Endothelial cell (in vitro differentiated cells): Measurements from ENCODE around the gene HMG20A. TPM values are rescaled to one million over a fixed set of nuclear protein-coding genes. Genes with fewer than 3 reads are reported as not detected.
"Not testable (repeated sequence)": the region's sequence is repeated elsewhere in the genome, so short reads cannot be mapped to it uniquely, and the experiment has no call there.

Experiments
- DNase-seq: peaks from one replicate; pipeline ENCODE4 v3.0.0; 2021; ENCODE audit warnings: low spot score
- H3K27ac Mint-ChIP-seq: one replicate; pipeline ENCODE4 v1.8.0; 2021; ENCODE audit warnings: mixed read lengths, inconsistent platforms; ENCODE audit not compliant: unreplicated experiment
- H3K27me3 Mint-ChIP-seq: one replicate; pipeline ENCODE4 v1.8.0; 2021; ENCODE audit warnings: mild to moderate bottlenecking, moderate library complexity, mixed read lengths, inconsistent platforms; ENCODE audit not compliant: unreplicated experiment
- H3K36me3 Mint-ChIP-seq: one replicate; pipeline ENCODE4 v1.8.0; 2021; ENCODE audit warnings: mild to moderate bottlenecking, low read depth, mixed read lengths, inconsistent platforms; ENCODE audit not compliant: unreplicated experiment
- H3K4me1 Mint-ChIP-seq: one replicate; pipeline ENCODE4 v1.8.0; 2021; ENCODE audit warnings: mild to moderate bottlenecking, mixed read lengths, inconsistent platforms; ENCODE audit not compliant: unreplicated experiment
- H3K4me3 Mint-ChIP-seq: one replicate; pipeline ENCODE4 v1.8.0; 2021; ENCODE audit warnings: mild to moderate bottlenecking, mixed read lengths, inconsistent platforms; ENCODE audit not compliant: unreplicated experiment
- H3K9me3 Mint-ChIP-seq: one replicate; pipeline ENCODE4 v1.8.0; 2021; ENCODE audit warnings: mixed read lengths, inconsistent platforms; ENCODE audit not compliant: unreplicated experiment
- total RNA-seq: library from RNA; stranded (reverse); fragmentation: NEBNext Ultra II Directional; extraction: Animal tissue kit (Norgen Biotek cat#: 25700); gene quantifications from one replicate; pipeline ENCODE4 v1.2.1, GENCODE V29; 2021; ENCODE audit not compliant: unreplicated experiment
- TF ChIP-seq, protein P1 (sequence below): fragments of 200-600 bp; sonication (generic); IDR thresholded peaks from one replicate; pipeline ENCODE4 v1.5.0; 2021; ENCODE audit warnings: antibody characterized with exemption; ENCODE audit not compliant: unreplicated experiment

HMG20A gene
- total RNA-seq, 1 donor from 2014 or later = 111 TPM

DNA sequence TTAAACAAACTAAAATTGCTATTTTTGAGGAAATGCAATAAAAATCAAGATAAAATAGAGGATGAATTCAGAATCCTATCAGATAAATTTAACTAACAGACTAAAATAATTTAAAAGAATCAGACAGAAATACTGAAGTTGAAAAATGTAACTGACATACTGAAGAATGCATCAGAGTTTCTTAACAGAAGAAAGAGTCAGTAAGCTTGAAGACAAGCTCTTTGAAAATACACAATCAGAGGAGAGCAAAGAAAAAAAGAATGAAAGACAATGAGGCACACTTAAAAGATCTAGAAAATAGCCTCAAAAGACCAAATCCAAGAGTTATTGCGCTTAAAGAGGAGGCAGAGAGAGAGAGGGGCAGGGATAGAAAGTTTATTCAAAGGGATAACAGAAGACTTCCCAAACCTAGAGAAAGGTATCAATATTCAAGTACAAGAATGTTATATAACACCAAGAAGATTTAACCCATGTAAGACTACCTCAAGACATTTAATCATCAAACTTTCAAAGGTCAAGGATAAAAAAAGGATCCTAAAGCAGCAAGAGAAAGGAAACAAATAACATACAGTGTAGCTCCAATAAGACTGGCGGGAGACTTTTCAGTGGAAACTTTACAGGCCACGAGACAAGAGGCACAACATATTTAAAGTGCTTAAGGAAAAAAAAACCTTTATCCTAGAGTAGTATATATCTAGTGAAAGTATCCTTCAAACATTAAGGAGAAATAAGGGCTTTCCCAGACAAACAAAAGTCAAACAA is 25.5 kb upstream of the HMG20A start:
- Mint-ChIP-seq H3K36me3 (peaks cover 20% of the 10 kb centered on the region), H3K9me3 (no peaks in the 10 kb centered on the region), H3K4me3 (no peak overlapping the region), H3K27me3 (peaks cover 4% of the 10 kb centered on the region), H3K4me1 (peaks cover 38% of the 10 kb centered on the region), H3K27ac (no peak overlapping the region)
- TF ChIP-seq, protein P1, sequence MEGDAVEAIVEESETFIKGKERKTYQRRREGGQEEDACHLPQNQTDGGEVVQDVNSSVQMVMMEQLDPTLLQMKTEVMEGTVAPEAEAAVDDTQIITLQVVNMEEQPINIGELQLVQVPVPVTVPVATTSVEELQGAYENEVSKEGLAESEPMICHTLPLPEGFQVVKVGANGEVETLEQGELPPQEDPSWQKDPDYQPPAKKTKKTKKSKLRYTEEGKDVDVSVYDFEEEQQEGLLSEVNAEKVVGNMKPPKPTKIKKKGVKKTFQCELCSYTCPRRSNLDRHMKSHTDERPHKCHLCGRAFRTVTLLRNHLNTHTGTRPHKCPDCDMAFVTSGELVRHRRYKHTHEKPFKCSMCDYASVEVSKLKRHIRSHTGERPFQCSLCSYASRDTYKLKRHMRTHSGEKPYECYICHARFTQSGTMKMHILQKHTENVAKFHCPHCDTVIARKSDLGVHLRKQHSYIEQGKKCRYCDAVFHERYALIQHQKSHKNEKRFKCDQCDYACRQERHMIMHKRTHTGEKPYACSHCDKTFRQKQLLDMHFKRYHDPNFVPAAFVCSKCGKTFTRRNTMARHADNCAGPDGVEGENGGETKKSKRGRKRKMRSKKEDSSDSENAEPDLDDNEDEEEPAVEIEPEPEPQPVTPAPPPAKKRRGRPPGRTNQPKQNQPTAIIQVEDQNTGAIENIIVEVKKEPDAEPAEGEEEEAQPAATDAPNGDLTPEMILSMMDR = no peak
- DNase-seq = no peak

- H3K27ac Mint-ChIP-seq = no peak overlapping the region
- DNase-seq = no peak
- no peak overlapping the region for H3K4me3 Mint-ChIP-seq
- peaks cover 4% of the 10 kb centered on the region for H3K27me3 Mint-ChIP-seq
- TF ChIP-seq, protein P1 = no peak
- peaks cover 23% of the 10 kb centered on the region for H3K36me3 Mint-ChIP-seq
- peaks cover 30% of the 10 kb centered on the region for H3K4me1 Mint-ChIP-seq
- H3K9me3 Mint-ChIP-seq = no peaks in the 10 kb centered on the region
Measured at GRCh38 chr15:77396692-77397091, 24.0 kb upstream of the HMG20A start.

DNA sequence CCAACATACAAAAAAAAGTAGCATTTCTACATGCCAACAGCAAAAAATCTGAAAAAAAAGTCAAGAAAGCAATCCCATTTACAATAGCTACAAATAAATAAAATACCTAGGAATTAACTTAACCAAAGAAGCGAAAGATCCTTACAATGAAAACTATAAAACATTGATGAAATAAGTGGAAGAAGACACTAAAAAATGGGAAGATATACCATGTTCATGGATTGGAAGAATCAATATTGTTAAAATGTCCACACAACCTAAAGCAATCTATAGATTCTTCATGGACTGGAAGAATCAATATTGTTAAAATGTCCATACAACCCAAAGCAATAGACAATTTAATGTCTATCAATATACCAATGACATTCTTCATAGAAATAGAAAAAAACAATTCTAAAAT is 21.8 kb upstream of the HMG20A start:
- H3K36me3 Mint-ChIP-seq = peaks cover 20% of the 10 kb centered on the region
- no peaks in the 10 kb centered on the region for H3K9me3 Mint-ChIP-seq
- TF ChIP-seq, protein P1 = no peak
- no peak for DNase-seq
- no peak overlapping the region for H3K4me3 Mint-ChIP-seq
- no peak overlapping the region for H3K27ac Mint-ChIP-seq
- H3K4me1 Mint-ChIP-seq = peaks cover 12% of the 10 kb centered on the region
- H3K27me3 Mint-ChIP-seq = no peaks in the 10 kb centered on the region

GRCh38 chr15:77400258-77400657 is 20.4 kb upstream of the HMG20A start:
- H3K27ac Mint-ChIP-seq = no peak overlapping the region
- TF ChIP-seq, protein P1 = no peak
- H3K4me3 Mint-ChIP-seq = no peak overlapping the region
- no peak for DNase-seq
- H3K9me3 Mint-ChIP-seq = no peaks in the 10 kb centered on the region
- no peaks in the 10 kb centered on the region for H3K27me3 Mint-ChIP-seq
- H3K4me1 Mint-ChIP-seq = peaks cover 9% of the 10 kb centered on the region
- peaks cover 20% of the 10 kb centered on the region for H3K36me3 Mint-ChIP-seq

DNA sequence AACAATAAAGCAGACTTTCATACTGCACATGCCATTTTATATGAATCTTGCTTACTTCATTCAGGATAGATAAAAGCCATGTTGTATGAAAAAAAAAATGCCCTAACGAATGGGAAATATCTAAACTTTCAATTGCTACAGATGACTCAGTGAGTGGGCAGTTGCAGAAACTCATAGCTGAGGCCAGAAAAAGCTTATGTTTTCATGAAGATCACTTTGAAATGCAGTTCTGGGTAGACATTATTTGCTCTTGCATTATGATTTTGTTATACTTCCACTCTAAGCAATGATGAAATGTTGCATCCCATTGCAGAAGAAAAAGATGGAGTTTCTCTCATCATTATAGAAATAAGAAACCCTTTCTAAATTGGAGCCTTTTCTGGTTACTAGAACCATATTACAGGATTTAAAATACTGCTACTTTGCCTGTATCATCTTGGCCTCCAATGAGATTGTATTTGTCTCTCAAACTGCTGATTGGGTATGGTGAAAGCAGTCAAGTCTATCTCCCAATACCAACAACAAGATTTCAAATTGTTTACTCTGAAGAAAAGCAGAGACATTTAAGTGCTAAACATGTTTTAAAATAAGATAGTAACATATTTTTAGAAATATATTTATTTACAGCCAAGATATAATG is 17.8 kb upstream of the HMG20A start:
- no peak for DNase-seq
- Mint-ChIP-seq H3K36me3 (peaks cover 20% of the 10 kb centered on the region), H3K9me3 (no peaks in the 10 kb centered on the region), H3K4me3 (no peak overlapping the region), H3K4me1 (peaks cover 11% of the 10 kb centered on the region), H3K27me3 (no peaks in the 10 kb centered on the region), H3K27ac (no peak overlapping the region)
- TF ChIP-seq, protein P1 = no peak

- H3K4me3 Mint-ChIP-seq = peak overlapping the region; percentile 9
Measured at GRCh38 chr15:77406173-77406759, 14.4 kb upstream of the HMG20A start.

More at GRCh38 chr15:77406173-77406759, 14.4 kb upstream of the HMG20A start:
- H3K36me3 Mint-ChIP-seq, H3K27ac Mint-ChIP-seq, H3K27me3 Mint-ChIP-seq, DNase-seq, H3K9me3 Mint-ChIP-seq: not testable (repeated sequence)
- peaks cover 24% of the 10 kb centered on the region for H3K4me1 Mint-ChIP-seq
